ENCODE data around the gene WDR20.

Gene WDR20

GRCh38 chr14:102187568-102188001, 47.9 kb downstream of the WDR20 start:
- Histone ChIP-seq H3K4me3 (ENCODE audit: low read depth in 1 of 2, low read length in 1 of 2) (no peak overlapping the region), H3K27ac (no peak overlapping the region), H3K4me1 (ENCODE audit: control insufficient read depth in 1 of 2, insufficient read depth in 1 of 2, low read depth in 1 of 2, low read length in 1 of 2) (peaks cover 3 to 6% of the 10 kb centered on the region in 2 experiments)

GRCh38 chr14:102188187-102188586, 48.5 kb downstream of the WDR20 start:
- Histone ChIP-seq H3K27me3 (no peaks in the 10 kb centered on the region), H3K36me3 (no peaks in the 10 kb centered on the region), H3K4me3 (ENCODE audit: low read depth in 1 of 2, low read length in 1 of 2) (no peak overlapping the region), H3K27ac (no peak overlapping the region), H3K9me3 (no peaks in the 10 kb centered on the region), H3K4me1 (ENCODE audit: control insufficient read depth in 1 of 2, insufficient read depth in 1 of 2, low read depth in 1 of 2, low read length in 1 of 2) (peaks cover 6 to 9% of the 10 kb centered on the region in 2 experiments)
- TF ChIP-seq CTCF (IDR thresholded peaks at IDR 0.05) = no peak

More at GRCh38 chr14:102187568-102188001, 47.9 kb downstream of the WDR20 start:
- Histone ChIP-seq H3K36me3 (no peaks in the 10 kb centered on the region), H3K27me3 (no peaks in the 10 kb centered on the region), H3K9me3 (no peaks in the 10 kb centered on the region)
- TF ChIP-seq CTCF (IDR thresholded peaks at IDR 0.05) = no peak

- no peaks in the 10 kb centered on the region for H3K36me3 ChIP-seq
- H3K27ac ChIP-seq = no peak overlapping the region
- no peaks in the 10 kb centered on the region for H3K9me3 ChIP-seq
- H3K4me1 ChIP-seq (ENCODE audit: control insufficient read depth in 1 of 2, insufficient read depth in 1 of 2, low read depth in 1 of 2, low read length in 1 of 2) = peaks cover 6 to 9% of the 10 kb centered on the region in 2 experiments
- H3K27me3 ChIP-seq = no peaks in the 10 kb centered on the region
- no peak for TF ChIP-seq CTCF (IDR thresholded peaks at IDR 0.05)
- H3K4me3 ChIP-seq (ENCODE audit: low read depth in 1 of 2, low read length in 1 of 2) = no peak overlapping the region
These were observed 50.2 kb downstream of the WDR20 start for GRCh38 chr14:102189874-102190273.

- no peak for TF ChIP-seq CTCF (IDR thresholded peaks at IDR 0.05)
- peaks cover 10 to 13% of the 10 kb centered on the region in 2 experiments for H3K4me1 ChIP-seq (ENCODE audit: control insufficient read depth in 1 of 2, insufficient read depth in 1 of 2, low read depth in 1 of 2, low read length in 1 of 2)
These were observed 53.3 kb downstream of the WDR20 start for GRCh38 chr14:102192840-102193502.

GRCh38 chr14:102194856-102195255, 55.2 kb downstream of the WDR20 start:
- H3K27ac ChIP-seq = peak overlapping the region; percentile 46
- no peaks in the 10 kb centered on the region for H3K27me3 ChIP-seq
- peaks cover 47% of the 10 kb centered on the region for H3K36me3 ChIP-seq
- no peak for TF ChIP-seq CTCF (IDR thresholded peaks at IDR 0.05)
- peaks cover 10 to 17% of the 10 kb centered on the region in 2 experiments for H3K4me1 ChIP-seq (ENCODE audit: control insufficient read depth in 1 of 2, insufficient read depth in 1 of 2, low read depth in 1 of 2, low read length in 1 of 2)
- H3K9me3 ChIP-seq = no peaks in the 10 kb centered on the region
- no peak overlapping the region for H3K4me3 ChIP-seq (ENCODE audit: low read depth in 1 of 2, low read length in 1 of 2)

More at GRCh38 chr14:102192840-102193502, 53.3 kb downstream of the WDR20 start:
- Histone ChIP-seq H3K27ac (no peak overlapping the region), H3K9me3 (no peaks in the 10 kb centered on the region), H3K4me3 (ENCODE audit: low read depth in 1 of 2, low read length in 1 of 2) (no peak overlapping the region), H3K27me3 (no peaks in the 10 kb centered on the region), H3K36me3 (peaks cover 29% of the 10 kb centered on the region)

Measured in neutrophil (primary cell).